AG10803 (cell line): ENCODE results near the gene GNG14.
A peak's percentile ranks its signal among the peaks of the same experiment; 100 is the strongest.

Experiments used
- DNase-seq: peaks from one replicate; pipeline ENCODE4 v3.0.0; 2010; ENCODE audit warnings: low read depth
- H3K4me3 ChIP-seq: 2 replicates; pipeline ENCODE4 v1.5.1; 2011; ENCODE audit warnings: mild to moderate bottlenecking, low read length, control low read depth
- CTCF ChIP-seq: conservative IDR thresholded peaks from 2 replicates; pipeline ENCODE4 v1.5.1; 2011; ENCODE audit warnings: mild to moderate bottlenecking, low read length, control low read depth, inconsistent platforms

Gene GNG14

DNA sequence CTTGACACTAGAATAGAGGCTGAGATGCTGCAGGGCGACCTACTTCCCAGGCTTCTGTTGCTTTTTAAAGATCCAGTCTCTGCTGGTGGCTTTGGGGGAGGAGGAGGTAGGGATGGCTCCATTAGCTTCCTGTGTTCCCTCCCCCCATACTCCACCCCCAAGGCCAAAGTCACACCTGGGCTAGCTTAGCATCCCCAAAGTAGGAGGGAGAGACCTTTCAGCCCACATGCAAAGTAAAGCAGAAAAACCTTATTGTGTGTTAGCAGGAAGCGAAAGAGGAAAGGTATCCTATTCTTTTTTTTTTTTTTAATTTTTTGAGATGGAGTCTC lies 39.2 kb downstream of the GNG14 start:
- no peak for TF ChIP-seq CTCF
- H3K4me3 ChIP-seq, result no peak overlapping the region
- no peak for DNase-seq

GRCh38 chr19:12727745-12728433 lies 40.1 kb downstream of the GNG14 start:
- H3K4me3 ChIP-seq, result no peak overlapping the region
- TF ChIP-seq CTCF, result no peak
- no peak for DNase-seq

- H3K4me3 ChIP-seq, result no peak overlapping the region
- DNase-seq, result no peak
- TF ChIP-seq CTCF, result no peak
Observed at GRCh38 chr19:12730064-12730463, 42.3 kb downstream of the GNG14 start.

DNA sequence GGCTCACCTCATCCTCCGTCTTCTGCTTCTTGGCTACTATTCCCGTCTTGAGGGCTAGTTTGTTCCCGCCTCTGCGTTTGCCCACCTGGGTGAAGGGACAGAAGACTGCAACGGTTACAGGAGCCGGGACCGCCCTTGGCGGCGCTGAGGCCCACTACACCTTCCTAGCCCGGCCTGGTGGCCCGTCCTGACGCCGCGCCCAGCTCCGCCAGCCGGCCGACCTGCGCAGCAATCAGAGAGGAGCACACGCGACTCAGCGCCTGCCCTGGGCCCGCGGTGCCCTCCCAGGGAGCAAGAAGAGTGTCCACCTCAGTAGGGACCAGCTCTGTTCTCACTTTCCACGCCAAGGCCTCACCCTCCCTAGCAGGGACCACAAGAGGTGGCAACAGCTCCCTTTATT lies 43.5 kb downstream of the GNG14 start:
- TF ChIP-seq CTCF, result no peak
- H3K4me3 ChIP-seq, result no peak overlapping the region
- DNase-seq, result no peak

DNA sequence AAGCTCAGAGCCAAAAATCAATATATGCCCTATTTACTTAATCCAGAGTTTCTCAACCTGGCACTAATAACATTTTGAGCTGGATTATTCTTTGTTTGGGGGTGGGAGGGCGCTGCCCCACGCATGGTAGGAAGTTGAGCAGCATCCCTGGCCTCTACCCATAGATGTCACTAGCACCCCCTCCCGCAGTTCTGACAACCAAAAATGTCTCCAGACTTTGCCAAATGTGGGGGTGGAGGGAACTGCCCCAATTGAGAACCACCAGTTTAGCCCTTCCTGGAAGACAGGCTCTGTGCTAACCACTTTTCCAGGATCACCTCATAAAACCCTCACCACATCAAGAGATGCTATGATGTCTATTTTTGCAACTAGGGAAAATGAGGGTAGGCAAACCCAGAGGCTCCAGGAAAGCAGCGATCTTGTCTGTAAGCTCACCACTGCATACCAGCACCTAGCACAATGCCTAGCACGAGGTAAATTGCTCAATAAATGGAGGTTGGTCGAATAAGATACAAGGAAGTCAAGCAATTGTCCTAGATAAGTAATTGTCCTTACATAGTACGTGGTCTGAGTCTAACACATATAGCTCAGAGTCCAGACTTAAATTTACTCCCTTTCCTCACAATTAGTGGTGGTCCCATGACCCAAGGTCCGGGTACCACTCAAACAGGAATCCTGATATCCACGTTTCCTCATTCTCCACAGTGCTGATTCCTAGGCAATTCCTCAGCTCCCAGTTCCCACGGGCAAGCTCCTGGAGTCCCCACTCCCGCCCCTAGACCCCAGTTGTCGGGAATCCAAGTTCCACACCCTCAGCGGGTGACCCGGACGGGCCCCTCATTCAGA lies 45.8 kb downstream of the GNG14 start:
- DNase-seq, result peak; percentile 51
- peak; percentile 37 for TF ChIP-seq CTCF
- H3K4me3 ChIP-seq, result peak overlapping the region; percentile 95

DNA sequence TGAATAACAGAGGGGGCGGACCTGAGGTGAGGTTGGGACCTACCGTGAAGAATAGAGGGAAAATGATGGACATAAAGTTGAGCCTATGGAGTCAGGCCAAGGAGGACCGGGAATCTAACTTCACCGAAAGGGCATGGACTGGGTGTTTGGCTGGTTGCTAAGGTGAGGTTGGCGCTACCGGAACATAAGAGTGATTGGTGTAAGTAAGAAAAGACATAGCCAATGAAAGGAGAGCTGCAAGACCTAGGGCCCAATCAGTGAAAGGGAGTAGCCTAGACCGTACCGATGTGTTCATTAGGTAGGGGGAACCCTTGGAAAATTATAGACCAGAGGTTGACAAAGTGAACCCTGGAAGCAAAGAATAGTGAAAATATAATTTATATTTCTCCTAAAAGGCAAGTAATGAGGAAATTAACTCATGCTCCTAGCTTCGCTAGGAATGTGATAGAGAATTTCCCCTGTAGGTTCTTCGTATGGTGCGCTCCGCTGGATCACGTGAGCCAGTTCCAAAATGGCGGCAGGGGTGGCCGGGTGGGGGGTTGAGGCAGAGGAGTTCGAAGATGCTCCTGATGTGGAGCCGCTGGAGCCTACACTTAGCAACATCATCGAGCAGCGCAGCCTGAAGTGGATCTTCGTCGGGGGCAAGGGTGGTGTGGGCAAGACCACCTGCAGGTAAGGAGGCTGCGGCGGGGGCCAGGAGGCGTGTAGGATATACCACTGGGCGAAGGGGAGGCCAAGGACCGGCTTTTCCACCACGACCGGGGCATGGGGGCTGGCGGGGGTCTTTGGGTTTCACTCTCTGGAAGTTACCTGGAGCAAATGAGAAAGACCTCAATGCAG lies 49.4 kb downstream of the GNG14 start, which contains the start of gene GET3:
Gene GET3 (plus strand): TSS at position 503 of the 840 bp plus-strand sequence. CDS start 9 bp downstream, at position 512.
- DNase-seq, result peak; percentile 100
- no peak for TF ChIP-seq CTCF
- peak within 1 kb of the TSS; percentile 98 for H3K4me3 ChIP-seq
